WI38 (cell line): ENCODE data around the gene SH2D7.

Experiments
- H3K4me3 ChIP-seq: 2 replicates; pipeline ENCODE4 v1.5.1; 2011; ENCODE audit warnings: low read depth, mild to moderate bottlenecking, control low read depth, low read length
- TF ChIP-seq, protein P1 (sequence below): IDR thresholded peaks from 2 replicates; pipeline ENCODE4 v1.5.1; 2012; ENCODE audit warnings: low read depth, mild to moderate bottlenecking, control low read depth, low read length

The SH2D7 gene

GRCh38 chr15:78110916-78111475 is 18.6 kb downstream of the SH2D7 start:
- H3K4me3 ChIP-seq, result no peak overlapping the region
- TF ChIP-seq, protein P1, sequence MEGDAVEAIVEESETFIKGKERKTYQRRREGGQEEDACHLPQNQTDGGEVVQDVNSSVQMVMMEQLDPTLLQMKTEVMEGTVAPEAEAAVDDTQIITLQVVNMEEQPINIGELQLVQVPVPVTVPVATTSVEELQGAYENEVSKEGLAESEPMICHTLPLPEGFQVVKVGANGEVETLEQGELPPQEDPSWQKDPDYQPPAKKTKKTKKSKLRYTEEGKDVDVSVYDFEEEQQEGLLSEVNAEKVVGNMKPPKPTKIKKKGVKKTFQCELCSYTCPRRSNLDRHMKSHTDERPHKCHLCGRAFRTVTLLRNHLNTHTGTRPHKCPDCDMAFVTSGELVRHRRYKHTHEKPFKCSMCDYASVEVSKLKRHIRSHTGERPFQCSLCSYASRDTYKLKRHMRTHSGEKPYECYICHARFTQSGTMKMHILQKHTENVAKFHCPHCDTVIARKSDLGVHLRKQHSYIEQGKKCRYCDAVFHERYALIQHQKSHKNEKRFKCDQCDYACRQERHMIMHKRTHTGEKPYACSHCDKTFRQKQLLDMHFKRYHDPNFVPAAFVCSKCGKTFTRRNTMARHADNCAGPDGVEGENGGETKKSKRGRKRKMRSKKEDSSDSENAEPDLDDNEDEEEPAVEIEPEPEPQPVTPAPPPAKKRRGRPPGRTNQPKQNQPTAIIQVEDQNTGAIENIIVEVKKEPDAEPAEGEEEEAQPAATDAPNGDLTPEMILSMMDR, result no peak

GRCh38 chr15:78111788-78112187 is 19.4 kb downstream of the SH2D7 start:
- no peak overlapping the region for H3K4me3 ChIP-seq
- TF ChIP-seq, protein P1, result no peak

GRCh38 chr15:78112551-78112950 is 20.2 kb downstream of the SH2D7 start:
- TF ChIP-seq, protein P1, result no peak
- H3K4me3 ChIP-seq, result no peak overlapping the region

GRCh38 chr15:78120523-78120922 is 28.2 kb downstream of the SH2D7 start:
- TF ChIP-seq, protein P1, result no peak
- no peak overlapping the region for H3K4me3 ChIP-seq

DNA sequence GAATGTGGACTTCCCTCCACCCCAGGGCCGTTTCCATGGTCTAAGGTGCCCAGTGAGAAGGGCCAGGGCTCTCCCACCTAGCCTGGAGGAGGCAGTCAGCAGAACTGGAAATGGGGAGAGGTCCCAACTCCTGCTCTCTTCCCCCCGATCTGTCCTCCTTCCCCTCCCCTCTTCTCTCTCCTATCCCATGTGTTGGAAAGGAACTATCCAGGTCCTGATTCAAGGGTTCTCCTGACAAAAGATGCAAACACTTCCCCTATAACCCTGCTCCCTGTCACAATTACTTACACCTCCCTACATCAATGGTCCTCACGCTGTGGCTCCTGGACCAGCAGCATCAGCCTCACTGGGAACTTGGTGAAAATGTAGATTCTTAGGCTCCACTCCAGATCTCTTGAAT is 32.9 kb downstream of the SH2D7 start:
- H3K4me3 ChIP-seq, result no peak overlapping the region
- TF ChIP-seq, protein P1, result no peak

DNA sequence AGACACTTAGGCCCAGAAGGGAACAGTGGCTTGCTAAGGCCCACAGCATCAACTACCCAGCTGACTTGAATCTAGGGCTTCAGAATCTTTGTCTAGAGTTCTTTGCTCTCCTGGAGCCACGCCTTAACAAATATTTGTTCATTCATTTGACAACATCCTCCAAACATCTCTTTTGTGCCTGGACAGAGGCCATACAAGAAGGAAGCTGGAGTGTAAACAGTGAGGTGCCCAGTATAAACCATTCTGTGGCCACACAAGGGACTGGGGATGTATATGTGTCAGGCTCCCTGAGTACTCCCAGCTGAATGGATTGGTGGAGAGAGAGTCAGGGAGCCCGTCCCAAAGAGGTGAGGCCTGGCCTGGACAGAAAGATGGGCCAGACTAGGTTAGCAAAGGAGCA is 35.5 kb downstream of the SH2D7 start:
- H3K4me3 ChIP-seq, result no peak overlapping the region
- TF ChIP-seq, protein P1, result no peak

GRCh38 chr15:78129077-78129750 is 36.9 kb downstream of the SH2D7 start:
- TF ChIP-seq, protein P1, result no peak
- no peak overlapping the region for H3K4me3 ChIP-seq
